HUES6 (cell line): ENCODE measurements around the gene SNRNP25.
"Not testable (repeated sequence)": the region's sequence is repeated elsewhere in the genome, so short reads cannot be mapped to it uniquely, and the experiment has no call there.

Experiments used
- H3K27ac ChIP-seq: 2 replicates; pipeline ENCODE4 v1.7.0; 2013; ENCODE audit warnings: low read depth, mild to moderate bottlenecking, low read length, inconsistent platforms
- H3K27me3 ChIP-seq: 2 replicates; pipeline ENCODE4 v1.6.1; 2013; ENCODE audit warnings: low read length; ENCODE audit not compliant: control insufficient read depth, insufficient read depth
- H3K36me3 ChIP-seq: 2 replicates; pipeline ENCODE4 v1.6.1; 2013; ENCODE audit warnings: low read length; ENCODE audit not compliant: control insufficient read depth, insufficient read depth
- H3K4me1 ChIP-seq: 2 replicates; pipeline ENCODE4 v1.6.1; 2013; ENCODE audit warnings: low read length; ENCODE audit not compliant: control insufficient read depth, insufficient read depth
- H3K4me3 ChIP-seq: 2 replicates; pipeline ENCODE4 v1.5.1; 2013; ENCODE audit warnings: low read depth, low read length
- H3K9ac ChIP-seq: one replicate; pipeline ENCODE4 v1.6.1; 2013; ENCODE audit warnings: mild to moderate bottlenecking, low read length
- H3K9me3 ChIP-seq: 2 replicates; pipeline ENCODE4 v1.6.1; 2013; ENCODE audit warnings: low read depth, low read length; ENCODE audit not compliant: control insufficient read depth, insufficient read depth

Gene SNRNP25

GRCh38 chr16:34648-34987, 19.0 kb upstream of the SNRNP25 start:
- Histone ChIP-seq H3K27ac (no peak overlapping the region), H3K4me3 (no peak overlapping the region), H3K27me3 (no peaks in the 10 kb centered on the region), H3K36me3 (peaks cover 30% of the 10 kb centered on the region), H3K9me3 (no peaks in the 10 kb centered on the region), H3K9ac (no peak overlapping the region), H3K4me1 (no peaks in the 10 kb centered on the region)

- no peaks in the 10 kb centered on the region for H3K4me1 ChIP-seq
- no peak overlapping the region for H3K9ac ChIP-seq
- no peak overlapping the region for H3K4me3 ChIP-seq
- H3K27ac ChIP-seq, result no peak overlapping the region
- H3K9me3 ChIP-seq, result no peaks in the 10 kb centered on the region
- no peaks in the 10 kb centered on the region for H3K27me3 ChIP-seq
- H3K36me3 ChIP-seq, result peaks cover 35% of the 10 kb centered on the region
Observed at GRCh38 chr16:35011-35677, 18.5 kb upstream of the SNRNP25 start.

GRCh38 chr16:35678-36305, 17.8 kb upstream of the SNRNP25 start:
- H3K4me1 ChIP-seq, result no peaks in the 10 kb centered on the region
- H3K27ac ChIP-seq, result no peak overlapping the region
- peaks cover 36% of the 10 kb centered on the region for H3K36me3 ChIP-seq
- H3K4me3 ChIP-seq, result no peak overlapping the region
- H3K9me3 ChIP-seq, result no peaks in the 10 kb centered on the region
- H3K9ac ChIP-seq, result no peak overlapping the region
- H3K27me3 ChIP-seq, result no peaks in the 10 kb centered on the region

- Histone ChIP-seq H3K4me1 (no peaks in the 10 kb centered on the region), H3K27me3 (no peaks in the 10 kb centered on the region), H3K9me3 (no peaks in the 10 kb centered on the region), H3K36me3 (peaks cover 41% of the 10 kb centered on the region), H3K4me3 (no peak overlapping the region), H3K27ac (no peak overlapping the region), H3K9ac (no peak overlapping the region)
Observed at GRCh38 chr16:36336-36984, 17.2 kb upstream of the SNRNP25 start.

GRCh38 chr16:37511-37910, 16.1 kb upstream of the SNRNP25 start:
- peaks cover 51% of the 10 kb centered on the region for H3K36me3 ChIP-seq

GRCh38 chr16:38206-38605, 15.4 kb upstream of the SNRNP25 start:
- not testable (repeated sequence) for H3K9me3 ChIP-seq, H3K27ac ChIP-seq, H3K27me3 ChIP-seq, H3K4me1 ChIP-seq, H3K4me3 ChIP-seq, H3K9ac ChIP-seq
- H3K36me3 ChIP-seq, result peaks cover 58% of the 10 kb centered on the region

More at GRCh38 chr16:37511-37910, 16.1 kb upstream of the SNRNP25 start:
- Histone ChIP-seq H3K9me3 (peaks cover 6% of the 10 kb centered on the region; the same call in 1 of the 2 replicates), H3K4me3 (no peak overlapping the region), H3K9ac (no peak overlapping the region), H3K27ac (no peak overlapping the region), H3K27me3 (no peaks in the 10 kb centered on the region), H3K4me1 (no peaks in the 10 kb centered on the region)

- no peaks in the 10 kb centered on the region for H3K4me1 ChIP-seq
- peaks cover 10% of the 10 kb centered on the region; the same call in 1 of the 2 replicates for H3K9me3 ChIP-seq
- H3K9ac ChIP-seq, result no peak overlapping the region
- H3K36me3 ChIP-seq, result peaks cover 64% of the 10 kb centered on the region
- no peak overlapping the region for H3K27ac ChIP-seq
- H3K27me3 ChIP-seq, result no peaks in the 10 kb centered on the region
- H3K4me3 ChIP-seq, result no peak overlapping the region
Observed at GRCh38 chr16:38941-39892, 14.4 kb upstream of the SNRNP25 start.

GRCh38 chr16:41439-42068, 12.1 kb upstream of the SNRNP25 start:
- H3K4me1 ChIP-seq, result no peaks in the 10 kb centered on the region
- H3K27ac ChIP-seq, result no peak overlapping the region
- no peaks in the 10 kb centered on the region for H3K27me3 ChIP-seq
- no peak overlapping the region for H3K4me3 ChIP-seq
- peaks cover 10% of the 10 kb centered on the region; the same call in 1 of the 2 replicates for H3K9me3 ChIP-seq
- no peak overlapping the region for H3K9ac ChIP-seq
- peaks cover 78% of the 10 kb centered on the region for H3K36me3 ChIP-seq

- H3K9ac ChIP-seq, result no peak overlapping the region
- no peaks in the 10 kb centered on the region for H3K4me1 ChIP-seq
- peaks cover 79% of the 10 kb centered on the region for H3K36me3 ChIP-seq
- no peak overlapping the region for H3K27ac ChIP-seq
- H3K4me3 ChIP-seq, result no peak overlapping the region
- H3K9me3 ChIP-seq, result peaks cover 10% of the 10 kb centered on the region; the same call in 1 of the 2 replicates
- H3K27me3 ChIP-seq, result no peaks in the 10 kb centered on the region
Observed at GRCh38 chr16:42069-42457, 11.6 kb upstream of the SNRNP25 start.

GRCh38 chr16:42691-43090, 10.9 kb upstream of the SNRNP25 start:
- H3K9ac ChIP-seq, result no peak overlapping the region
- no peaks in the 10 kb centered on the region for H3K4me1 ChIP-seq
- no peak overlapping the region for H3K4me3 ChIP-seq
- peaks cover 78% of the 10 kb centered on the region for H3K36me3 ChIP-seq
- H3K27me3 ChIP-seq, result no peaks in the 10 kb centered on the region
- peaks cover 10% of the 10 kb centered on the region; the same call in 1 of the 2 replicates for H3K9me3 ChIP-seq
- no peak overlapping the region for H3K27ac ChIP-seq
